SIG-M5 (cell line): ENCODE data around the gene EPS15.

Source experiments
- DNase-seq: peaks from one replicate; lab custom pipeline; 2025; lab: John Stamatoyannopoulos, UW

Gene EPS15

DNA sequence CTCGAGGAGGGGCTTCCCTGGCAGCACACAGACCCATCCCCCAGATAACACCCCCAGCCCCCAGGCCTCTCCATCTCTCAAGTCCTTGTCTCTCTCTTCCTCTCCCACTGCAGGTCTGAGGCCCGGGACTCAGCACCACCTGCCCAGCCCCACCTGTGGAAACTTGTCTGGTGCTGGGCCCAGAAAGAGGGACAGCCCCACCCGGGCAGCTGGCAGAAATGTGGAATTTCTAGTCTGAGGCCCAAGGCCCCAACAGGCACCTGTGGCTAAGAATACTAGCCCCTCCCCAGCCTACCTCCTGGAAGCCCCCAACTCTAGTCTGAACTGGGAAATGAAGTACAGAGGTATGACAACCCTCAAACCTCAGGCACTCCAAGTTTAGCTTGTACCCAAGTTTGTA, 204.1 kb downstream of the EPS15 start:
- DNase-seq: no peak

DNA sequence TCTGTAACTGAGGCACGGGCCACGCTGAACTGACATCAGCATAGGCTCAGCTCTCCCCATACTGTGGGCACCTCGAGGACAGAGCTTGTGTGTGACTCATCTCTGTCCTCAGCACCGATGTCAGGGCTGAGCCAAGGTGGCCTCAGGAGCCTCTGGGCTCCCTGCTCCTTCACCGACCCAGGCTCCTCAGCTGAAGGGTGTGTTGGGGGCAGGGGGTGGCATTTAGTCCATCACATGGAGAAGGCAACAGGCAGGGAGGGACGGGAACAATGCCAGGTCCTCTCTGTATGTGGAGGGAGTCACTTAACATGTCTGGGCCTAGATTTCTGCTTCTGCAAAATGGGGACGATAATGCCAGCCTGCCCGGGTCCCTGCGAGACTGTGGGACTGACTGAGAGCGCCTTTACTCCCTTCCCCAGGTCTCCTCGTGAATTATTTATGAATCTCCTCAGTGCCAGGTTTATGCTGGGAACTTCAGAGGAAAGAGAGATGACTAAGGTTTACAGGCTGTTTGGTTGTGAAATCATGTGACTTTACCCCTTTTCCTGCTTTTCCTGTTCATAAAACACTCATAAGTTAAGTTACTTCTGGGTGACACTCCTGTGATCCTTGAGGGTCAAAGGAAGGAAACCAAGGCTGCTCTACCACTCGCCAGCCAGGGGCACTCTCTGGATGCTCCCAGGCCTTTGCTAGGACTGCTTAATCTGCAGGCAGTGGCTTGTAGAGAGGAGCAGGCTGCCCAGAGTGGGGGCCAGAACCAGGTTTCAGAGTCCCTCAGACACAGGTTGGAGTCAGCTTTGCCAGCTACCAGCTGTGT, 204.9 kb downstream of the EPS15 start:
- DNase-seq: no peak

DNA sequence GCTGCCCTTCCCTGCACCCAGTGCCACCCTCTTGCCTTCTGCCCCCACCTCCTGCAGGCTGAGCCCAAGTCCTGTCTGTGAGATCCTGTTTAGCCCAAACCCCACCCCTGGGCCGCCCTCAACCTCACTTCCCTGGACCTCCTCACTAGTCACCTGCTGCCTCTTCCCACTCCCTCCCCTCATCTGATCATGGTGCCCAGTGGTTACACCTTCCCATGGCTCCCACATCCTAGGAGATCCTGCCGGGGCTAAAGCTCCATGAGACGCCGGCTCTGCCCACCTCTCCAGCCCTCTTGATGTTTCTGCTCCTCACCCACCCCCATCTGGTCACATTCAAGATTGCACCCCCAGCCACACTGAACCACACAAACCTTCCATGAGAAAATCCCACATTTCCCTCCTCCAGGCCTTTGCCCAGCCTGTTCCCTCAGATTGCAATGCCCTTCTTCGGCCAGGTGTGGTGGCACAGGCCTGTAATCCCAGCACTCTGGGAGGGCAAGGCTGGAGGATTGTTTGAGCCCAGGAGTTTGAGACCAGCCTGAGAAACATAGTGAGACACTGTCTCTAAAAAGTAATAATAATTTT, 205.7 kb downstream of the EPS15 start:
- DNase-seq: no peak

DNA sequence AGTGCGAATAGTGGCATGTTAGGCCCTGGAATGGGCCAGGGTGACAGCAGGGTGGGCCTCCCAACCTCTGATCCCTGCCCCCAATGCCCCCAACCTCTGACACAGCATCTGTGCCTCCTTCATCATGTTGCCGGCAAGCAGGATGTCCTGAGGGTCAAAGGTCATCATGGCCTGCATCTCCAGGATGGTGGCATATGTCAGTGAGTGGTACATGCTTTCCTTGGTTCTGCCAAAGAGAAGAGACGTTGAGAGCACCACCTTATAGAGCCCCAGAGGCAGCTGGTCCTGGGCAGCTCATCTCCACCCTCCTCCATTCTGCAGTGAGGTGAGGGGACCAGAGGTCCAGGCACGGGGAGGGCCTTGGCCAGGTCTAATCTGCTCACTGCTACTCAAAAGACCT, 206.3 kb downstream of the EPS15 start:
- DNase-seq: no peak

DNA sequence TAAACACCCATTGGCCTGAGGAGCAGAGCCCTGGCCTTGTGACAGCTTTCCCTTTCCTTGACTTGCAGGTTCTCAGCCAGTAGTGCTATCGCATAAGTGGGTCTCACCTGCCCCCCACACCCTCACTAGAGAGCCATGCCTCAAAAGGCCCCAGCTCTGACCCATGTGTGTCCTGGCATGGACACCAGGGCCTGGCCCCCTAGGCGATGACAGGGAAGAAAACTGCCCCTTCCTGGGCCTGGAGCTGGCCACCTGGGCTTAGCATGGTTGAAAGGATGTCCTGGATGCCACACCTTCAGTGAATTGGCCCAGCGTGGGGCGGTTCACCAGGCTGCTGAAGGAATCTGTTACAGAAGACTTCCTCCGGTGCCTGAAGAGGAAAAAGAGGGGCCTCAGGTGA, 207.2 kb downstream of the EPS15 start:
- no peak for DNase-seq

DNA sequence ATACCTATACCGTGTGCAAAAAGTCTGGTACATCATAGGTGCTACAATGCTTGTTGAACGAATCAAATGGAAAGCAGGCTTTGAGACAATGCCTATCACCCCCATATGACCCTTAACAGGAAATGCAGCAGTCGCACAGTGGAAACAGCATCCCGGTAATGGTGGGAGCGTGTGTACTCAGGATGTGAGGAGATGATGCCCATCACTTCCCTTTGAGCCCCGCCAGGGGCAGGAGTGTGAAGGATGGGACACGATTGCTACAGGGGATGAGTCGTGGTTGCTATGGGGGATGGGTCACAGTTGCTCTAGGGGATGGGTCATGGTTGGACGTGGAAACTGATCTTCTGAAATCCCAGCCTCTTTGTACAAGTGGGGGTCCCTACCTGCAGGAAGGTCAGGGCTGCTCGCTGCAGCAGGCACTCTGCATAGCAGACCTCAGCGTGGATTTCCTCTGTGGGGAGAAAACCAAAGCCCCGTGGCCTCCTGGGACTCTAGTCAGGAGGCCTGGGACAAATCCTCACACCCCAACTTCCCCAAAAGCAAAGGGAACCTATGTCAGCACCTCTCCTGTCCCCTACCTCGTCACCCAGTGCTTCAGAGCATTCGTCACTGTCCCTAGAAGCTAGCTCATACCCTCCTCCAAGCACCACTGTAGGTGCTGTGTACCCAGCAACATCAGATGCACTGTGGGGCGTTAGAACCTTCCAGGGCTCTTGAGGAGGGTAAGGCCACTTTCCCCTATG, 208.0 kb downstream of the EPS15 start:
- DNase-seq: no peak

DNA sequence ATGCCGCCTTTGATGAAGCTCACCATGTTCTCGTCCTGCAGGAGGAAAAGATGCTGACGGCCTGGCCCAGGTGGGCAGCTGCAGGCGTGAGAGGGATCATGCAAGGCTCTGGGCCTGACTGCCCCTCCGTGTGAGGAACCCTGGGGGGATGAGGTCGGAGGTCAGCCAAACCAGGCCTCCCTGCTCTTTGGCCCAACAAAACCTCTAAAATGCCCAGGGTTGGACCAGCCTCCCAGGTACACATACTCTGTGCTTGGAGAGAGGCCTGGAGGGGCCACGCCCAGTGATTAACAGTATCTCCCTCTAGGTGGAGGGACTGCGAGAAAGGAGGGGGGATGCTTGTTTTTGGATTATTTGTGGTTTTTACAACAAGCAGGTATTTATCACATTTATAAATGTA, 209.8 kb downstream of the EPS15 start:
- DNase-seq: no peak

DNA sequence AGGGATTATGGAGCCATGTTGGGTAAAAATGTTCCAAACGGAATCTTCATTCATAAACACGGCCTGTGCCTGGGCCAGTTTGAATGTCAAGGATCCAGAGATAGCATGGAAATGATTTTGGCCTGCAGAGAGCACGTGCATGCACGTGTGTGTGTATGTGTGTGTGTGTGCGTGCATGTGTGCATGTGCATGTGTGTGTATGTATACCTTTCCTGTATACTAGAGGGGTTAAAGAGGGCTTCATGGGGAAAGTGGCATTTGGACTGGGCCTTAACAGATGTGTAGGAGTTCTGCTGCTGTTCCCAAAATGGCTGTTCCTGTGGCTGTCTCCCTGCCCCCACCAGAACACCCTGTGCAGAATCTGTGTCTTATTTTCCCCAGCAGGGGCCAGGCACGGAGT, 210.4 kb downstream of the EPS15 start:
- no peak for DNase-seq

DNA sequence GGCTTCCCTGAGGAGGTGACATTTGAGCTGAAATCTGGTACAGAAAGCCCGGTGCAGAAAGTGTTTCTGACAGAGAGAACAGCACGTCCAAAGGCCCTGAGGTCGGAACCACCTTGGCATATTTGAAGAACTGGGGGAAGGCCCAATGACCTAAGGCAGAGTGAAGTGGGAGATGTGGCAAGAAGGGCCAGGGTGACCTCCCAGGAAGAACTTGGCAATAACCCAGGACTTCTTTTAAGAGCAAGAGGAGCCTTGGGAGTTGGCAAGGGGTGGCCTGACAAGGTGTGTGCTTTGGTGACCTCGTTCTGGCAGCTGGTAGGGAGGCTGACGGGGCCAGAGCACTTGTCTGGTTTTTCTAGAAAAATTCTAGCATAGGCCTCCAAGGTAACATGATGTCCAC, 212.1 kb downstream of the EPS15 start:
- no peak for DNase-seq

DNA sequence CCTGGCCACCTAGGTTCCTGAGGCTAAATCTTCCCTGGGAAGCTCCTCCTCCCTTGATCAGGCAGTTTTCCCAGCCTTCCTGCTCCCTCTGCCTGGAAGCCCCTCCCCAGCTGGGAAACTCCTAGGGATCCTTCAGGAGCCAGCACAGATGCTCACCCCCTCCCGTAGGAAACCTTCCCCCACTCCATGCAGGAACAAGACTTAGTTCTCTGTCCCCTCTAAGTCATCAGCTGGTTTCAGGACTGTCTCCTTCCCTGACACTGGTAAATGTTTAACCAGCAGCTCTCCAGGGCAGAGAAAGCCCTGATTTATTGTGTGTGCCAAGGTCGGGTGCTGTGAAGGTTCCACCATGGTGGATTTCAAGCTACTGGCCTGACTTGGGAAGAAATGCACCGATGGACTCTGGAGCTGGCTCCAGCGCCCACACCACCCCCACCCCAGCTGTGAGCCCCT, 213.7 kb downstream of the EPS15 start:
- DNase-seq: no peak

DNA sequence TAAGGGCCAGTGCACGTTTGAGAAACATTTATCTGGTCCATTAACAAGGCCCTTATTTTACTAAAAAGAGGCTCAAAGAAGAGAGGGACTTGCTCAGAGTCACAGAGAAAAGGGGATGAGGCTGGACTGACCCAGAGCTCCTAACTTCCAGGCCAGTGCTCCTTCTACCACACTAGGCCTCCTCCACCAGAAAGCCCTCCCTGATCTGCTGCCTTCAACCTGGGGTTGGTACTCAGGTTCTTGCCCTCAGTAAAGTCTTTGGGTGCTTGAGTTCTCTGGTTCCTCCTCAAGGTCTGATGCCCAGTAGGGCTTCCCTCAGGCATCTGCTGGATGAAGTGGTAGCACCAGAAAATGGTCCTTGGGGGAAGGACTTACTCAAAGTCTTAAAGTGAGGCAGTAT, 214.7 kb downstream of the EPS15 start:
- no peak for DNase-seq
